Natural killer cell (primary cell): ENCODE measurements around the gene TCERG1L. TPM values are rescaled to one million over a fixed set of nuclear protein-coding genes. Genes with fewer than 3 reads are reported as not detected.

Experiments
- ATAC-seq, 3 donors: fragments of 150-1000 bp in 2 of 3; fragments of 200-7000 bp in 1 of 3; cut with Tn5 transposase; 1 replicate in 1 of 3; 2 replicates in 2 of 3; pipeline ENCODE4 v1.10.0; 2021; ENCODE audit warnings: mild to moderate bottlenecking in 2 of 3, moderate library complexity in 2 of 3
- DNase-seq, 2 donors: peaks; one replicate each; pipeline versions ENCODE4 v3.0.0 to v3.0.0-alpha.2; 2013 to 2021; ENCODE audit warnings: mixed read lengths in 1 of 2
- H3K27ac ChIP-seq: one replicate; pipeline ENCODE4 v1.5.1; 2013; ENCODE audit warnings: mild to moderate bottlenecking, low read length
- H3K27me3 ChIP-seq: one replicate; pipeline ENCODE4 v1.6.1; 2013; ENCODE audit warnings: low read length; ENCODE audit not compliant: control insufficient read depth, insufficient read depth
- H3K36me3 ChIP-seq: one replicate; pipeline ENCODE4 v1.6.1; 2013; ENCODE audit warnings: low read length; ENCODE audit not compliant: control insufficient read depth, insufficient read depth
- H3K4me1 ChIP-seq: one replicate; pipeline ENCODE4 v1.6.1; 2013; ENCODE audit warnings: low read length; ENCODE audit not compliant: control insufficient read depth, insufficient read depth
- H3K4me3 ChIP-seq: one replicate; pipeline ENCODE4 v1.5.1; 2013; ENCODE audit warnings: low read length
- H3K9me3 ChIP-seq: one replicate; pipeline ENCODE4 v1.6.1; 2013; ENCODE audit warnings: low read length; ENCODE audit not compliant: control insufficient read depth, insufficient read depth
- H3K27ac Mint-ChIP-seq, 2 donors: one replicate each; pipeline ENCODE4 v1.8.0; 2022; ENCODE audit warnings: mild to moderate bottlenecking in 2 of 2, mixed read lengths in 2 of 2, moderate library complexity in 1 of 2
- H3K27me3 Mint-ChIP-seq, 2 donors: one replicate each; pipeline ENCODE4 v1.8.0; 2022; ENCODE audit warnings: low read depth in 2 of 2, mixed read lengths in 2 of 2
- H3K36me3 Mint-ChIP-seq: one replicate; pipeline ENCODE4 v1.8.0; 2022; ENCODE audit warnings: mixed read lengths
- H3K4me1 Mint-ChIP-seq, 2 donors: one replicate each; pipeline ENCODE4 v1.8.0; 2022; ENCODE audit warnings: mixed read lengths in 2 of 2
- H3K4me3 Mint-ChIP-seq: one replicate; pipeline ENCODE4 v1.8.0; 2022; ENCODE audit warnings: mild to moderate bottlenecking, moderate library complexity, mixed read lengths
- H3K9me3 Mint-ChIP-seq, 2 donors: one replicate each; pipeline ENCODE4 v1.8.0; 2022; ENCODE audit warnings: mixed read lengths in 2 of 2
- WGBS: methylation state at CpG from one replicate; pipeline ENCODE4 v1.1.7; 2013; ENCODE audit warnings: missing lambda C conversion rate; ENCODE audit not compliant: insufficient coverage; 5-methylcytosine and 5-hydroxymethylcytosine counted together
- intact Hi-C: fragments of 100-400 bp; cut with micrococcal nuclease; formaldehyde crosslinking; loops from one replicate; pipeline ENCODE4 v1.14.2; 2022
- total RNA-seq, 4 donors: library from RNA; stranded (reverse); fragments of 120-200 nt in 1 of 4; gene quantifications; one replicate each; pipeline versions ENCODE4 v1.2.3 to v1.2.4, GENCODE V29; 2013 to 2022
- TF ChIP-seq, protein P1 (sequence below): fragments of 200-600 bp; IDR thresholded peaks from one replicate; pipeline ENCODE4 v1.8.0; 2022; ENCODE audit warnings: antibody characterized with exemption

Gene TCERG1L
- total RNA-seq, 3 donors from 2014 or later (not counting 1 experiment from before 2014, with no cell fraction given), result 0.48 TPM; not detected in 2

DNA sequence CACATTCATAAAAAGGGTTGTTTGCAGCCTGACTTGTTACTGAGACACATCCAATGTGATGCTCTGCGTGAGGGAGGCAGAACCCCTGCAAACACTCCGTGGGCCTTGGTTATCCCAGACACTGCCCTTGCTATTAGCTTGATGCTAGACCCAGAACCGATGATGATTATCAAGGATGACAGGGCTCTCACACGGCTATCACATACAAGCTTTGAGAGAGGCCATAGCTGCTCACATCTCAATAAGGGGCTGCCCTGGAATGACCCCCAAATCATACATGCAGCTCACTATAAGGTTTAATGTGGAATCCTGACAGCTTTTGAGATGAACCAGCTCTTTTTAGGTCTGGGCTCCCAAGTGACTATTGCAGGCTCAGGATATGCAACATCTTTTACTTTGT lies 44.4 kb upstream of the TCERG1L start:
- Mint-ChIP-seq H3K27me3 (no peaks in the 10 kb centered on the region), H3K4me1 (no peaks in the 10 kb centered on the region), H3K4me3 (no peak overlapping the region), H3K36me3 (no peaks in the 10 kb centered on the region), H3K9me3 (no peaks in the 10 kb centered on the region), H3K27ac (no peak overlapping the region)
- TF ChIP-seq, protein P1, sequence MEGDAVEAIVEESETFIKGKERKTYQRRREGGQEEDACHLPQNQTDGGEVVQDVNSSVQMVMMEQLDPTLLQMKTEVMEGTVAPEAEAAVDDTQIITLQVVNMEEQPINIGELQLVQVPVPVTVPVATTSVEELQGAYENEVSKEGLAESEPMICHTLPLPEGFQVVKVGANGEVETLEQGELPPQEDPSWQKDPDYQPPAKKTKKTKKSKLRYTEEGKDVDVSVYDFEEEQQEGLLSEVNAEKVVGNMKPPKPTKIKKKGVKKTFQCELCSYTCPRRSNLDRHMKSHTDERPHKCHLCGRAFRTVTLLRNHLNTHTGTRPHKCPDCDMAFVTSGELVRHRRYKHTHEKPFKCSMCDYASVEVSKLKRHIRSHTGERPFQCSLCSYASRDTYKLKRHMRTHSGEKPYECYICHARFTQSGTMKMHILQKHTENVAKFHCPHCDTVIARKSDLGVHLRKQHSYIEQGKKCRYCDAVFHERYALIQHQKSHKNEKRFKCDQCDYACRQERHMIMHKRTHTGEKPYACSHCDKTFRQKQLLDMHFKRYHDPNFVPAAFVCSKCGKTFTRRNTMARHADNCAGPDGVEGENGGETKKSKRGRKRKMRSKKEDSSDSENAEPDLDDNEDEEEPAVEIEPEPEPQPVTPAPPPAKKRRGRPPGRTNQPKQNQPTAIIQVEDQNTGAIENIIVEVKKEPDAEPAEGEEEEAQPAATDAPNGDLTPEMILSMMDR, result no peak
- no peak overlapping the region for H3K27ac ChIP-seq
- ATAC-seq (no peak), DNase-seq (no peak)
- no peak overlapping the region for H3K4me3 ChIP-seq
- no peaks in the 10 kb centered on the region for H3K27me3 ChIP-seq
- WGBS, result 86% methylated on average over 4 of the region's 4 CpGs
- no peaks in the 10 kb centered on the region for H3K4me1 ChIP-seq
- H3K36me3 ChIP-seq, result no peaks in the 10 kb centered on the region
- intact Hi-C loops, result no loop called here
- H3K9me3 ChIP-seq, result no peaks in the 10 kb centered on the region

DNA sequence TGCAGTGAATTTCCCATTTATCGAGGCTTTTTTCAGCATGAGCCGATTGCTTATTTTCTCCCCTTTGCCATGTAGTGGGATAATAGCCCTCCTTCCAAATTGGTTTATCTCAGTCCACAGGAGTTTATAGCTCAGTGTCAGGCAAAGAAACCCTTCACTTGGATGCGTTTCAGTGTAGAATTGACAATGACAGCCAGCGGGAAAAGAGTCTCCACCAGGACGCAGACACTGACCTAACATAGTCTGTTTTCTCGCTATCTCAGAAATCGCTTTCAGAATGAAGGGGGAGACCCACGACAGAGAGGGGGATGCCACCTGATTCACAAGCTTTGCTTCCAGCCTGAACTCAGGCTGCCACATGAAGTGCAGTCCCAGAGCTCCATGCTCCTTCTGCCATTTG lies 43.5 kb upstream of the TCERG1L start:
- Mint-ChIP-seq H3K4me3 (no peak overlapping the region), H3K4me1 (no peaks in the 10 kb centered on the region), H3K27ac (no peak overlapping the region), H3K36me3 (no peaks in the 10 kb centered on the region), H3K9me3 (no peaks in the 10 kb centered on the region), H3K27me3 (peaks cover 0 to under 1% of the 10 kb centered on the region in 2 donors)
- DNase-seq, result no peak
- Histone ChIP-seq H3K36me3 (no peaks in the 10 kb centered on the region), H3K9me3 (no peaks in the 10 kb centered on the region), H3K4me1 (no peaks in the 10 kb centered on the region), H3K27me3 (no peaks in the 10 kb centered on the region), H3K4me3 (no peak overlapping the region), H3K27ac (no peak overlapping the region)
- WGBS, result 86% methylated on average over 8 of the region's 8 CpGs
- intact Hi-C loops, result no loop called here
- no peak for ATAC-seq
- TF ChIP-seq, protein P1, result no peak

DNA sequence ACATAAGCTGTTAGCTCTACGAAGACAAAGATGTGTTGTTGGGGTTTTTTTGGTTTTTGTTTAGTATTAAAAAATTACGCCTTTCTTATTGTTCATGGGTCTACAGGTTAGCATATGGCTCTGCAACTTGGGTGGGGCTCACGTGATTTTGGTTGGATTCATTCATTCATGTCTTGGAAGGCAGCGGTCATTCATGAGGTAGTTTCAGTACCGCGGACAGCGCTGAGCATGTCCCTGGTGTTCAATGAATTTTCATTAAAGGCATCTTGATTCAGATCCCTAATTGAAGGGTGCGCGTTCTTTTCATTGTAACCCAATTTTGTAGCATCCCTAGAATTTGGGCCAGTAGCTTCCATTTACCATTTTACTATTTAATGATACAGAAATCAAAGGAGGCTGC lies 42.9 kb upstream of the TCERG1L start:
- no peaks in the 10 kb centered on the region for H3K36me3 Mint-ChIP-seq
- ATAC-seq, result no peak

More for the DNA sequence above, 42.9 kb upstream of the TCERG1L start:
- Mint-ChIP-seq H3K4me1 (no peaks in the 10 kb centered on the region), H3K4me3 (no peak overlapping the region), H3K9me3 (no peaks in the 10 kb centered on the region), H3K27ac (no peak overlapping the region), H3K27me3 (peaks cover 0 to 4% of the 10 kb centered on the region in 2 donors)
- Histone ChIP-seq H3K9me3 (no peaks in the 10 kb centered on the region), H3K4me1 (no peaks in the 10 kb centered on the region), H3K4me3 (no peak overlapping the region), H3K27ac (no peak overlapping the region), H3K36me3 (no peaks in the 10 kb centered on the region), H3K27me3 (no peaks in the 10 kb centered on the region)
- intact Hi-C loops, result no loop called here
- no peak for DNase-seq
- TF ChIP-seq, protein P1, result no peak
- WGBS, result 65% methylated on average over 9 of the region's 9 CpGs
